HepG2 (cell line): ENCODE data around the gene GRAP. TPM values are rescaled to one million over a fixed set of nuclear protein-coding genes. Genes with fewer than 3 reads are reported as not detected.
A peak's percentile ranks its signal among the peaks of the same experiment; 100 is the strongest.

Experiments
- ARNTL ChIP-seq: sonication (generic); formaldehyde crosslinking; IDR thresholded peaks from 2 replicates; pipeline ENCODE4 v1.4.0; 2020; ENCODE audit warnings: mild to moderate bottlenecking, missing genetic modification reagents
- ATF1 ChIP-seq: IDR thresholded peaks from 2 replicates; pipeline ENCODE4 v1.6.1; 2016; ENCODE audit warnings: mild to moderate bottlenecking, control low read depth
- CREB1 ChIP-seq, 2 experiments: fragments of 450-650 bp in 1 of 2; IDR thresholded peaks; 2 replicates each; pipeline ENCODE4 v1.6.1; 2016 to 2017; ENCODE audit warnings: control low read depth in 1 of 2, mild to moderate bottlenecking in 1 of 2, missing compliant biosample characterization in 1 of 2, missing genetic modification characterization in 1 of 2
- FOXJ3 ChIP-seq: sonication (generic); formaldehyde crosslinking; IDR thresholded peaks from 2 replicates; pipeline ENCODE4 v1.4.0; 2020; ENCODE audit warnings: missing genetic modification reagents, mild to moderate bottlenecking, borderline replicate concordance
- GATA4 ChIP-seq: sonication (generic); IDR thresholded peaks from 2 replicates; pipeline ENCODE4 v1.6.1; 2016; ENCODE audit warnings: antibody characterized with exemption, low read depth, borderline replicate concordance
- HDAC2 ChIP-seq: sonication (generic); formaldehyde crosslinking; IDR thresholded peaks from 2 replicates; pipeline ENCODE4 v1.4.0; 2020; ENCODE audit warnings: missing genetic modification reagents
- IKZF4 ChIP-seq: sonication (generic); formaldehyde crosslinking; IDR thresholded peaks from 2 replicates; pipeline ENCODE4 v1.5.1; 2020; ENCODE audit warnings: borderline replicate concordance, mild to moderate bottlenecking, low read depth, missing genetic modification reagents; ENCODE audit errors: not compliant biosample characterization
- JUN ChIP-seq: sonication (generic); formaldehyde crosslinking; IDR thresholded peaks from 2 replicates; pipeline ENCODE4 v1.4.0; 2020; ENCODE audit warnings: mild to moderate bottlenecking, missing genetic modification reagents
- KAT7 ChIP-seq: IDR thresholded peaks from 2 replicates; pipeline ENCODE4 v1.6.1; 2018; ENCODE audit warnings: borderline replicate concordance, missing compliant biosample characterization
- MEIS2 ChIP-seq: sonication (generic); formaldehyde crosslinking; IDR thresholded peaks from 2 replicates; pipeline ENCODE4 v1.9.0; 2021; ENCODE audit warnings: mild to moderate bottlenecking, missing genetic modification reagents
- MIER2 ChIP-seq: IDR thresholded peaks from 2 replicates; pipeline ENCODE4 v1.6.1; 2016; ENCODE audit warnings: missing biosample characterization, missing genetic modification reagents
- NFE2L1 ChIP-seq: sonication (generic); formaldehyde crosslinking; IDR thresholded peaks from 2 replicates; pipeline ENCODE4 v1.4.0; 2020; ENCODE audit warnings: missing genetic modification reagents, mild to moderate bottlenecking, borderline replicate concordance
- RNF2 ChIP-seq: fragments of 450-650 bp; conservative IDR thresholded peaks from 2 replicates; pipeline ENCODE4 v1.6.1; 2016; ENCODE audit warnings: low read depth
- SRSF1 ChIP-seq: fragments of 200-400 bp; formaldehyde crosslinking; optimal IDR thresholded peaks from 2 replicates; pipeline ENCODE3; 2017; ENCODE audit warnings: mild to moderate bottlenecking, low read depth, low read length, moderate library complexity
- YEATS2 ChIP-seq: sonication (generic); formaldehyde crosslinking; IDR thresholded peaks from 2 replicates; pipeline ENCODE4 v1.4.0; 2020; ENCODE audit warnings: missing genetic modification reagents, borderline replicate concordance
- ZNF256 ChIP-seq: sonication (generic); formaldehyde crosslinking; conservative IDR thresholded peaks from 2 replicates; pipeline ENCODE4 v1.4.0; 2020; ENCODE audit warnings: missing genetic modification reagents
- ZNF3 ChIP-seq: IDR thresholded peaks from 2 replicates; pipeline ENCODE4 v1.7.0; 2017; ENCODE audit warnings: inconsistent platforms
- ZNF367 ChIP-seq: sonication (generic); formaldehyde crosslinking; IDR thresholded peaks from 2 replicates; pipeline ENCODE4 v1.4.0; 2020; ENCODE audit warnings: missing genetic modification reagents, borderline replicate concordance
- ZNF629 ChIP-seq: sonication (generic); formaldehyde crosslinking; conservative IDR thresholded peaks from 2 replicates; pipeline ENCODE4 v1.5.0; 2020; ENCODE audit warnings: missing genetic modification reagents
- ZNF761 ChIP-seq: sonication (generic); formaldehyde crosslinking; conservative IDR thresholded peaks from 2 replicates; pipeline ENCODE4 v1.4.0; 2020; ENCODE audit warnings: mild to moderate bottlenecking, missing genetic modification reagents
- ZNF850 ChIP-seq: sonication (generic); formaldehyde crosslinking; conservative IDR thresholded peaks from 2 replicates; pipeline ENCODE4 v1.9.0; 2021; ENCODE audit warnings: mild to moderate bottlenecking, missing genetic modification reagents
- ZNF891 ChIP-seq: sonication (generic); formaldehyde crosslinking; IDR thresholded peaks from 2 replicates; pipeline ENCODE4 v1.5.0; 2020; ENCODE audit warnings: mild to moderate bottlenecking, missing genetic modification reagents
- ZSCAN30 ChIP-seq: sonication (generic); formaldehyde crosslinking; IDR thresholded peaks from 2 replicates; pipeline ENCODE4 v1.5.0; 2020; ENCODE audit warnings: mild to moderate bottlenecking, missing genetic modification reagents
- polyA plus RNA-seq, 8 experiments: library from polyadenylated mRNA; depleted of rRNA in 3 of 8; stranded (reverse) in 7 of 8; unstranded in 1 of 8; fragments of >200 nt; fragmentation: Illumina TruSeq in 4 of 8; extraction: Trizol in 4 of 8; gene quantifications; 2 replicates each; pipeline versions ENCODE4 v1.2.1 to v1.2.3, GENCODE V29; 2011 to 2016; ENCODE audit warnings: low read depth in 4 of 8, missing spikeins in 1 of 8, mixed read lengths in 1 of 8; ENCODE audit not compliant: insufficient read depth in 1 of 8
- total RNA-seq, 5 experiments: library from RNA; depleted of rRNA; stranded (reverse); fragments of >200 nt; fragmentation: Illumina TruSeq; extraction: Trizol; gene quantifications; 2 replicates each; pipeline ENCODE4 v1.2.3, GENCODE V29; 2016; ENCODE audit warnings: low read depth in 1 of 5
- TF ChIP-seq, protein P1 (sequence below): sonication (generic); formaldehyde crosslinking; IDR thresholded peaks from 2 replicates; pipeline ENCODE4 v1.4.0; 2020; ENCODE audit warnings: missing genetic modification reagents
- TF ChIP-seq, protein P2 (sequence below): IDR thresholded peaks from 2 replicates; pipeline ENCODE4 v1.6.1; 2016; ENCODE audit warnings: mild to moderate bottlenecking, missing biosample characterization, missing genetic modification reagents
- TF ChIP-seq, protein P3 (sequence below): sonication (generic); formaldehyde crosslinking; IDR thresholded peaks from 2 replicates; pipeline ENCODE4 v1.5.0; 2020; ENCODE audit warnings: missing genetic modification reagents
- TF ChIP-seq, protein P4 (sequence below): sonication (generic); formaldehyde crosslinking; IDR thresholded peaks from 2 replicates; pipeline ENCODE4 v1.4.0; 2020; ENCODE audit warnings: mild to moderate bottlenecking, missing genetic modification reagents

Gene GRAP
- total and polyA plus RNA-seq, 2 of the 13 experiments (the other 11 are each of a cell fraction or from before 2014, with no cell fraction given), result 0.77 to 1.7 TPM

DNA sequence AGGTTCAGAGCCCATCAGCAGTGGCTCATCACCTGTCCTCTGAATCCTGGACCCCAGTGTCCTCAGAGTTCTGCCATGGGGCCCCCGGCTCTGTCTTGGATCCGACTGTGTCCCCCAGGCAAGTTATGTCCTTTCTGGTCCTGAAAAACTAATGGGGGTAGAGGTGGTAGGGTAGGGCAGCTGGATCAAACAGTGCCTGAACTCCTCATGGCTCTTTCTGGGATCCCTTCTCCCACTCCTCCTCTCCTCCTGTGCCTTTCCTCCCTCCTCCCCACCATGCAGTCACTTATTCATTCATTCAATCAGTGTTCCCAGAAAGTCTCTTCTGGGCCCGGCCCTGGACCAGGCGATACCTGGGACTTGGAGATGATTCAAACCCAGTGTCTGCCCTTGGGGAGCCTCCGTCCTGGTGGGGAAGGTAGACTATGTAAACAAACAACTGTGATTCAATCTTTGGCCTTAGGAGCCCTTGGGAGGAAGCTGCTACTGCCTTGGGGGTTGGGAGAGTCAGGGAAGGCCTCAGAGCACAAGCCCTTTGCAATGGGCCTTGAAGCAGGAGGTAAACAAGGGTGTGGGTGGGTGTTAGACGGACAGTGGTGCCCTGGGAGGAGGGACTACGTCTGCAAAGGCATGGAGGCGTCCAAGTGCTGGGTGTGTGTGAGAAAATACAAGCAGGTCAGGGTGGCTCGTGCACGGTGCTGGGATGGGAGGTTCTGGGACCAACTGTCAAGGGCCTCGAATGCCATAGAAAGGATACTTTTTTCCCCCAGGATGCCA lies 35.8 kb downstream of the GRAP start (continued):
- TF ChIP-seq ZNF629 (no peak), IKZF4 (CRISPR knock-in tag) (peak; percentile 30), ZNF850 (CRISPR knock-in tag) (no peak), RNF2 (no peak), NFE2L1 (CRISPR knock-in tag) (no peak), ZNF256 (CRISPR knock-in tag) (no peak), ZNF761 (CRISPR knock-in tag) (no peak), HDAC2 (CRISPR knock-in tag) (no peak), ZNF3 (CRISPR knock-in tag) (no peak), ZSCAN30 (CRISPR knock-in tag) (no peak), FOXJ3 (CRISPR knock-in tag) (no peak), SRSF1 (no peak), YEATS2 (CRISPR knock-in tag) (no peak), MEIS2 (no peak), ZNF891 (CRISPR knock-in tag) (no peak), GATA4 (no peak), ZNF367 (CRISPR knock-in tag) (no peak), ATF1 (no peak), ARNTL (no peak), MIER2 (CRISPR knock-in tag) (no peak), JUN (CRISPR knock-in tag) (no peak), KAT7 (CRISPR knock-in tag) (no peak), CREB1 (IDR thresholded peaks at IDR 0.05) (no peak), CREB1 (CRISPR knock-in tag; IDR thresholded peaks at IDR 0.05) (no peak)
- TF ChIP-seq, protein P1, sequence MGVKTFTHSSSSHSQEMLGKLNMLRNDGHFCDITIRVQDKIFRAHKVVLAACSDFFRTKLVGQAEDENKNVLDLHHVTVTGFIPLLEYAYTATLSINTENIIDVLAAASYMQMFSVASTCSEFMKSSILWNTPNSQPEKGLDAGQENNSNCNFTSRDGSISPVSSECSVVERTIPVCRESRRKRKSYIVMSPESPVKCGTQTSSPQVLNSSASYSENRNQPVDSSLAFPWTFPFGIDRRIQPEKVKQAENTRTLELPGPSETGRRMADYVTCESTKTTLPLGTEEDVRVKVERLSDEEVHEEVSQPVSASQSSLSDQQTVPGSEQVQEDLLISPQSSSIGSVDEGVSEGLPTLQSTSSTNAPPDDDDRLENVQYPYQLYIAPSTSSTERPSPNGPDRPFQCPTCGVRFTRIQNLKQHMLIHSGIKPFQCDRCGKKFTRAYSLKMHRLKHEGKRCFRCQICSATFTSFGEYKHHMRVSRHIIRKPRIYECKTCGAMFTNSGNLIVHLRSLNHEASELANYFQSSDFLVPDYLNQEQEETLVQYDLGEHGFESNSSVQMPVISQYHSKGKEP, result no peak
- TF ChIP-seq, protein P2, sequence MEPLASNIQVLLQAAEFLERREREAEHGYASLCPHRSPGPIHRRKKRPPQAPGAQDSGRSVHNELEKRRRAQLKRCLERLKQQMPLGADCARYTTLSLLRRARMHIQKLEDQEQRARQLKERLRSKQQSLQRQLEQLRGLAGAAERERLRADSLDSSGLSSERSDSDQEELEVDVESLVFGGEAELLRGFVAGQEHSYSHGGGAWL (CRISPR knock-in tag), result no peak
- TF ChIP-seq, protein P3, sequence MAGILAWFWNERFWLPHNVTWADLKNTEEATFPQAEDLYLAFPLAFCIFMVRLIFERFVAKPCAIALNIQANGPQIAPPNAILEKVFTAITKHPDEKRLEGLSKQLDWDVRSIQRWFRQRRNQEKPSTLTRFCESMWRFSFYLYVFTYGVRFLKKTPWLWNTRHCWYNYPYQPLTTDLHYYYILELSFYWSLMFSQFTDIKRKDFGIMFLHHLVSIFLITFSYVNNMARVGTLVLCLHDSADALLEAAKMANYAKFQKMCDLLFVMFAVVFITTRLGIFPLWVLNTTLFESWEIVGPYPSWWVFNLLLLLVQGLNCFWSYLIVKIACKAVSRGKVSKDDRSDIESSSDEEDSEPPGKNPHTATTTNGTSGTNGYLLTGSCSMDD (CRISPR knock-in tag), result no peak
- TF ChIP-seq, protein P4, sequence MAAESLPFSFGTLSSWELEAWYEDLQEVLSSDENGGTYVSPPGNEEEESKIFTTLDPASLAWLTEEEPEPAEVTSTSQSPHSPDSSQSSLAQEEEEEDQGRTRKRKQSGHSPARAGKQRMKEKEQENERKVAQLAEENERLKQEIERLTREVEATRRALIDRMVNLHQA (CRISPR knock-in tag), result no peak
